HG02610 (cell line): Measurements from ENCODE around the gene TENM4.
"Not testable (repeated sequence)": the region's sequence is repeated elsewhere in the genome, so short reads cannot be mapped to it uniquely, and the experiment has no call there.

Experiments
- ATAC-seq: cut with Tn5 transposase; IDR thresholded peaks from one replicate; pipeline ENCODE4 v1.9.1; 2021; ENCODE audit warnings: mild to moderate bottlenecking, moderate library complexity; ENCODE audit not compliant: unreplicated experiment

Gene TENM4

GRCh38 chr11:78645226-78646202 is 795.3 kb downstream of the TENM4 start:
- peak; percentile 87 for ATAC-seq

DNA sequence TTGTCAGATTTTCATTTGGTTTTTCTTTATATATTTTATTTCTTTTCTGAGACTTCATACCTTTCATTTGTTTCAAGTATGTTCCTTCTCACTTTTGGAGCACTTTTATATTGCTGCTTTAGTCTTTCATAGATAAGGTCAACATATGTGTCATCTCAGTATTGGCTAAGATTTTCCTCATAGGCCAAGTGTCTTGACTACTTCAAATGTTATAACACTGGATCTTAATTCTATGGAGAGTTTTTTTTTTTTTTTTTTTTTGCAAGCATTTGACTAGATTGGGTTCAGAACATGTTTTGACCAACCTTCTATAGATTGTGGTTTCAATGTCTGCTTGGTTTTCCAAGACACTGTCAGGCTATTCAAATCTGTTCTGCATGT is 797.2 kb downstream of the TENM4 start:
- no peak for ATAC-seq

- no peak for ATAC-seq
Measured at GRCh38 chr11:78642979-78643675, 797.7 kb downstream of the TENM4 start.

- ATAC-seq, result no peak
Measured at GRCh38 chr11:78641541-78641940, 799.3 kb downstream of the TENM4 start.

GRCh38 chr11:78638704-78639380 is 802.0 kb downstream of the TENM4 start:
- ATAC-seq, result no peak

GRCh38 chr11:78637527-78637926 is 803.3 kb downstream of the TENM4 start:
- not testable (repeated sequence) for ATAC-seq

- ATAC-seq, result peak; percentile 44
Measured at GRCh38 chr11:78635814-78636506, 804.9 kb downstream of the TENM4 start.

DNA sequence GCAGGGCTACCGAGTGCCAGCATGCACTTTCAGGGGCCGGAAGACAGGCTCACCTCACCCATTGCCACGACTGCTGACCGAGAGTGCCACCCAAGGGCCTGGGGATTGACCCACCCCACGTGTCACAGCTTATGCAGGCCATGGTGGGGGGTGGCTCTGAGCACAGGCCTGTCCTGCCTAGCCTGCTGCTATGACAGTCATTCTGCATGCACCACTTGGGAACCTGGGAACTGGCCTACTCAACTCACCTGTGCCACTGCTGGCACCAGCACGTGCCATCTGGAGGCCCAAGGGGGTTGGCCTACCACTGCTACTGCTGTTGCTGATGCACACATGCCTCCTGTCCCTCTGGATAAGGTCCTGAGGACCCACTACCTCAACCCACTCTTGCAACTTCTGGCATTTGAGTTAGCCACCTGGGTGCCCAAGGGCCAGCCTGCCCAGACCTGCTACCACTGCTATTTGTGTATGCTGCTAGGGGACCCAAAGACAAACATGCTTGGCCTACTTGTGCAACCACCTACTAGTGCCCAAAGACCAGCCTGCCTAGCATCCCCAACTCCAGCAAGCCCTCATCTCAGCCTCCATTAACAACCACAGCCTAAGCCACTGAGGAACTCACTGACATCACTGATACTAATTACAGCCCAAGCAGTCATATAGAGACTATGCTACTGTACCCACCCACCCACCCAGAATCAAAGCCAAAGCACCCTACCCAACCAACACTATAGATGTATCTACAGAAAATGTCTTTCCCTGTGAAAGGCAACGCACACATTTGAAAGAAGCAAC is 807.1 kb downstream of the TENM4 start:
- no peak for ATAC-seq

GRCh38 chr11:78630561-78631303 is 810.1 kb downstream of the TENM4 start:
- ATAC-seq, result no peak

DNA sequence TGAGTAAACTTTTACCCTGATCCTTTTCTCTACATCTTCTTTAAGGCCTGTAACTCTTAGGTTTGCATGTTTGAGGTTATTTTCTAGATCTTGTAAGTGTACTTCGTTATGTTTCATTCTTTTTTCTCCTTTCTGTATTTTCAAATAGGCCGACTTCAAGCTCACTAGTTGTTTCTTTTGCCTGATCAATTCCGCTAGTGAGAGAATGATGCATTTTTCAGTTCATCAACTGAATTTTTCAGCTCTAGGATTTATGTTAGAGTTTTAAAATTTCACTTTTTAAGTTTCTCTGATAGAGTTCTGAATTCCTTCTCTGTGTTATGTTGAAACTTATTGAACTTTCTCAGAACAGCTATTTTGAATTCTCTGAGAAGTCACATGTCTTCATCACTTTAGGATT is 810.7 kb downstream of the TENM4 start:
- no peak for ATAC-seq

DNA sequence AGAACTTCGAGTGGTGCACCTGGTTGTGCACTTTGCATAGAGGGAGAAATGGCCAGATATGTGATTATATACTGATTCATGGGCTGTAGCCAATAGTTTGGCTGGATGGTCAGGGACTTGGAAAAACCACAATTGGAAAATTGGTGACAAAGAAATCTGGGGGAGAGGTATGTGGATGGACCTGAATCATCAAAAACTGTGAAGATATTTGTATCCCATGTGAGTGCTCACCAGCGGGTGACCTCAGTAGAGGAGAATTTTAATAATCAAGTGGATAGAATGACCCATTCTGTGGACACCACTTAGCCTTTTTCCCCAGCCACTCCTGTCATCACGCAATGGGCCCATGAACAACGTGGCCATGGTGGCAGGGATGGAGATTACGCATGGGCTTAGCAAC is 818.2 kb downstream of the TENM4 start:
- no peak for ATAC-seq

GRCh38 chr11:78620159-78620558 is 820.7 kb downstream of the TENM4 start:
- no peak for ATAC-seq

DNA sequence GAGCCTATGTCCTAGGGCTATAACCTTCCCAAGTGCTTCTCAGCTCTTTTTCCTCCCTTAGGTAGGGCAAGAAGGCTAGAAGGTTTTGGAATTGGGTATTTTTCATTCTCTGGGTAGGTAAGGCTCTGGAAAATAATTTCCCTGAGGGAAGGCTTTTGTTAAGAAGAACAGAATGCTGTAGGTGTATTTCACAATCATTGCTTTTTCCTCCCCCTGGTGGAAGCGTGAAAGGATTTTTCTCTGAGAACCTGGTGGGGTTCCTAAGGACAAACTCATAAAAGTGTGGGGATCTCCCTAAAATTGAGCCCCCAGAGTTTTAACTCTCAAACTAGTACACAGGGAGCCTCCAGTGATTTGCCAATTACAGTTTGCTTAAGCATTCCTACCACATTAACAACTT is 825.1 kb downstream of the TENM4 start:
- no peak for ATAC-seq

DNA sequence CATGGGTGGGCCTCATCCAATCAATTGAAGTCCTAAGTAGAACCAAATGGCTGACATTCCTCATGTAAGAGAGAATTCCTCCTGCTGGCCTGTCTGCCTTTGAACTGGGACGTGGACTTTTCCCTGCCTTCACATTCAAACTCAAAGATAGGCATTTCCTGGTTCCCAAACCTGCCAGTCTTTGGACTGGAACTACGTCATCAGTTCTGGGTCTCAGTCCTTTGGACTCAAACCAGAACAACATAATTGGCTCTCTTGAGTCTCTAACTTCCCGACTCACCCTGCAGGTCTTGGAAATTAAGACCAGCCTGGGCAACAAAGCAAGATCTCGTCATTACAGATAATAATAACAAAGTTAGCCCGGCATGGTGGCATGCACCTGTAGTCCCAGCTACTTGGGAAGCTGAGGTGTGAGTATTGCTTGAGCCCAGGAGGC is 827.4 kb downstream of the TENM4 start:
- ATAC-seq, result no peak

- no peak for ATAC-seq
Measured at GRCh38 chr11:78612721-78613377, 828.0 kb downstream of the TENM4 start.

DNA sequence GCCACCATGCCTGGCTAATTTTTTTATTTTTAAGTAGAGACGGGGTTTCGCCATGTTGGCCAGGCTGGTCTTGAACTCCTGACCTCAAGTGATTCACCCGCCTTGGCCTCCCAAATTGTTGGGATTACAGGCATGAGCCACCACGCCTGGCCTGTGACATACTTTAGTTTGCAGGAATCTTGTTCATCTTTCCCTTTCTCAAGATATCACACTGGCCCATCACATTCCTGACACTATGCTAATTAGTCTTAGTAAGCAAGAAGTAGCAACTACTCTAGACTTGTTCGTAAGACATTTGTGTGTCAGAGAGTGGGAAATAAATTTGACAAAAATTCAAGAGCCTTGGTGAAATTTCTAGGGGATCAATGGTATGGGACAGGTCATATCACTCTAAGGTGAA is 831.5 kb downstream of the TENM4 start:
- not testable (repeated sequence) for ATAC-seq

GRCh38 chr11:78607696-78608095 is 833.1 kb downstream of the TENM4 start:
- no peak for ATAC-seq

- no peak for ATAC-seq
Measured at GRCh38 chr11:78606667-78607066, 834.2 kb downstream of the TENM4 start.

DNA sequence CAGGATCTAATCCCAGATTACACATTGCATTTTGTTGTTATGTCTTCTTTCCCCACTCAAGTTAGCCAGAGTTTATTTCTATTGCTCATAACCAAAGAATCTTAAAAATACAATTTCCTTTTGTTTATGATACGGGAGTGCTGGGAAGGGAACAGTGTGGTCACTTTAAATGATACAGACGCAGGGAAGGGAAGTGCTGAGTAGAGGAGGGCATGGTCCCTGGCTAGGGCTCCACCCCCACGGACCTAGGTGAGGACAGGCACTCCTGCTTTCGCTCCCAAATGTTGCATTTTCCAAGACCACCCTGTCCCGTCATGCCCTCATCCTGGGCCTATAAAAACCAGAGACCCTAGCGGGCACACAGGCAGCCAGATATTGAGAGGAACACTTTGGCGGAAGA is 835.5 kb downstream of the TENM4 start:
- no peak for ATAC-seq
